22Rv1 (cell line): ENCODE data around the gene CDC20.

Experiments used
- ZFX ChIP-seq: fragments of 450-650 bp; IDR thresholded peaks from 2 replicates; pipeline ENCODE4 v1.6.1; 2017; ENCODE audit warnings: antibody characterized with exemption, borderline replicate concordance
- TF ChIP-seq, protein P1 (sequence below): fragments of 450-650 bp; IDR thresholded peaks from 2 replicates; pipeline ENCODE4 v1.5.1; 2017; ENCODE audit warnings: mild to moderate bottlenecking

- TF ChIP-seq ZFX, result no peak
- TF ChIP-seq, protein P1, sequence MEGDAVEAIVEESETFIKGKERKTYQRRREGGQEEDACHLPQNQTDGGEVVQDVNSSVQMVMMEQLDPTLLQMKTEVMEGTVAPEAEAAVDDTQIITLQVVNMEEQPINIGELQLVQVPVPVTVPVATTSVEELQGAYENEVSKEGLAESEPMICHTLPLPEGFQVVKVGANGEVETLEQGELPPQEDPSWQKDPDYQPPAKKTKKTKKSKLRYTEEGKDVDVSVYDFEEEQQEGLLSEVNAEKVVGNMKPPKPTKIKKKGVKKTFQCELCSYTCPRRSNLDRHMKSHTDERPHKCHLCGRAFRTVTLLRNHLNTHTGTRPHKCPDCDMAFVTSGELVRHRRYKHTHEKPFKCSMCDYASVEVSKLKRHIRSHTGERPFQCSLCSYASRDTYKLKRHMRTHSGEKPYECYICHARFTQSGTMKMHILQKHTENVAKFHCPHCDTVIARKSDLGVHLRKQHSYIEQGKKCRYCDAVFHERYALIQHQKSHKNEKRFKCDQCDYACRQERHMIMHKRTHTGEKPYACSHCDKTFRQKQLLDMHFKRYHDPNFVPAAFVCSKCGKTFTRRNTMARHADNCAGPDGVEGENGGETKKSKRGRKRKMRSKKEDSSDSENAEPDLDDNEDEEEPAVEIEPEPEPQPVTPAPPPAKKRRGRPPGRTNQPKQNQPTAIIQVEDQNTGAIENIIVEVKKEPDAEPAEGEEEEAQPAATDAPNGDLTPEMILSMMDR, result no peak
Measured at GRCh38 chr1:43357251-43357650, 1.5 kb upstream of the CDC20 start.
